Stimulated activated CD8-positive, alpha-beta memory T cell treated with anti-CD3 and anti-CD28 coated beads, Interleukin-15, amount 100 ng/mL, for 1 hour (primary cell): ENCODE results near the gene ESR2.
"Not testable (repeated sequence)": the region's sequence is repeated elsewhere in the genome, so short reads cannot be mapped to it uniquely, and the experiment has no call there.

Experiments
- DNase-seq: peaks from one replicate; pipeline ENCODE4 v3.0.0-alpha.2; 2020; ENCODE audit warnings: low read depth

ESR2 gene

GRCh38 chr14:64081174-64081746 lies 212.9 kb downstream of the ESR2 start:
- DNase-seq = no peak

- no peak for DNase-seq
Observed at GRCh38 chr14:64080452-64080851, 213.7 kb downstream of the ESR2 start.

- no peak for DNase-seq
Observed at GRCh38 chr14:64075613-64076005, 218.6 kb downstream of the ESR2 start.

- DNase-seq = no peak
Observed at GRCh38 chr14:64074961-64075612, 219.1 kb downstream of the ESR2 start.

GRCh38 chr14:64069634-64070359 lies 224.4 kb downstream of the ESR2 start:
- no peak for DNase-seq

- no peak for DNase-seq
Observed at GRCh38 chr14:64064447-64064846, 229.7 kb downstream of the ESR2 start.

GRCh38 chr14:64062381-64063115 lies 231.6 kb downstream of the ESR2 start:
- no peak for DNase-seq

GRCh38 chr14:64061706-64062105 lies 232.5 kb downstream of the ESR2 start:
- DNase-seq = no peak

GRCh38 chr14:64061115-64061514 lies 233.1 kb downstream of the ESR2 start:
- no peak for DNase-seq

- no peak for DNase-seq
Observed at GRCh38 chr14:64060648-64061096, 233.5 kb downstream of the ESR2 start.

GRCh38 chr14:64060199-64060545 lies 234.0 kb downstream of the ESR2 start:
- DNase-seq = no peak

GRCh38 chr14:64059454-64060198 lies 234.5 kb downstream of the ESR2 start:
- DNase-seq = no peak

GRCh38 chr14:64053694-64054669 lies 240.2 kb downstream of the ESR2 start:
- no peak for DNase-seq

GRCh38 chr14:64049616-64050381 lies 244.4 kb downstream of the ESR2 start:
- DNase-seq = no peak

- no peak for DNase-seq
Observed at GRCh38 chr14:64045091-64045490, 249.1 kb downstream of the ESR2 start.

- not testable (repeated sequence) for DNase-seq
Observed at GRCh38 chr14:64043296-64043695, 250.9 kb downstream of the ESR2 start.

GRCh38 chr14:64040044-64040443 lies 254.1 kb downstream of the ESR2 start:
- no peak for DNase-seq

- no peak for DNase-seq
Observed at GRCh38 chr14:64038841-64039542, 255.2 kb downstream of the ESR2 start.
